H1 (cell line): Measurements from ENCODE around the gene PRKD3. TPM values are rescaled to one million over a fixed set of nuclear protein-coding genes. Genes with fewer than 3 reads are reported as not detected.

ENCODE experiments used
- CTCF ChIA-PET: fragments of 300-600 bp; sonication (Branson Sonifier 250); formaldehyde crosslinking; loops from one replicate; lab custom pipeline; 2021; ENCODE audit not compliant: partially characterized antibody; lab: Charles Lee
- POLR2A ChIA-PET: fragments of 300-600 bp; sonication (Branson Sonifier 250); formaldehyde crosslinking; loops from one replicate; lab custom pipeline; 2021; ENCODE audit warnings: inconsistent platforms; ENCODE audit not compliant: partially characterized antibody; lab: Charles Lee
- DNase-seq, 2 experiments: peaks; one replicate each; pipeline versions ENCODE4 v3.0.0 to v3.0.0-alpha.2; 2010 to 2022; ENCODE audit warnings: low spot score in 2 of 2, low read depth in 1 of 2, mixed read lengths in 1 of 2
- FAIRE-seq: peaks from 2 replicates; lab custom pipeline; 2011; peaks lifted over from hg19 to GRCh38; lab: Jason Lieb, UNC
- H2AFZ ChIP-seq: 2 replicates; pipeline ENCODE4 v1.8.1; 2012; ENCODE audit warnings: low read length, inconsistent platforms
- H2AK5ac ChIP-seq: 2 replicates; pipeline ENCODE4 v1.6.1; 2013; ENCODE audit warnings: low read depth, low read length
- H2BK120ac ChIP-seq: replicated peaks from 2 replicates; pipeline ENCODE3; 2013; ENCODE audit warnings: low read depth, low read length, inconsistent platforms
- H2BK12ac ChIP-seq: 2 replicates; pipeline ENCODE4 v1.6.1; 2013; ENCODE audit warnings: low read depth, low read length
- H2BK15ac ChIP-seq: 2 replicates; pipeline ENCODE4 v1.6.1; 2013; ENCODE audit warnings: low read length
- H2BK20ac ChIP-seq: 2 replicates; pipeline ENCODE4 v1.6.1; 2013; ENCODE audit warnings: low read length
- H2BK5ac ChIP-seq: 2 replicates; pipeline ENCODE4 v1.6.1; 2013; ENCODE audit warnings: low read depth, low read length
- H3K14ac ChIP-seq: 2 replicates; pipeline ENCODE4 v1.6.1; 2013; ENCODE audit warnings: inconsistent platforms; ENCODE audit not compliant: insufficient read length
- H3K18ac ChIP-seq: 2 replicates; pipeline ENCODE4 v1.6.1; 2013; ENCODE audit warnings: low read length; ENCODE audit errors: extremely low read depth
- H3K23ac ChIP-seq: 2 replicates; pipeline ENCODE4 v1.6.1; 2013; ENCODE audit warnings: inconsistent platforms; ENCODE audit not compliant: insufficient read length
- H3K23me2 ChIP-seq: 2 replicates; pipeline ENCODE4 v1.6.1; 2013; ENCODE audit warnings: low read depth, low read length
- H3K27ac ChIP-seq: 2 replicates; pipeline ENCODE4 v1.6.1; 2011; ENCODE audit warnings: low read depth, low read length, inconsistent platforms
- H3K27me3 ChIP-seq, 4 experiments: replicated peaks in 1 of 4; 1 replicate in 1 of 4; 2 replicates in 3 of 4; pipeline versions ENCODE4 v1.6.1 to v1.8.1; 2011 to 2013; ENCODE audit warnings: low read length in 3 of 4, mild to moderate bottlenecking in 3 of 4, inconsistent platforms in 2 of 4, mixed read lengths in 2 of 4, moderate library complexity in 1 of 4; ENCODE audit not compliant: control insufficient read depth in 3 of 4, insufficient read depth in 3 of 4; ENCODE audit errors: extremely low read depth in 1 of 4
- H3K36me3 ChIP-seq, 4 experiments: 2 replicates each; pipeline versions ENCODE4 v1.6.1 to v1.8.1; 2011 to 2013; ENCODE audit warnings: mild to moderate bottlenecking in 4 of 4, low read length in 3 of 4, moderate library complexity in 2 of 4, control low read depth in 1 of 4, inconsistent platforms in 1 of 4; ENCODE audit not compliant: insufficient read depth in 4 of 4, control insufficient read depth in 2 of 4
- H3K4ac ChIP-seq: replicated peaks from 2 replicates; pipeline ENCODE3; 2013; ENCODE audit warnings: low read length, low read depth, mixed read lengths, inconsistent platforms; ENCODE audit not compliant: insufficient read length
- H3K4me1 ChIP-seq, 4 experiments: replicated peaks in 1 of 4; 1 replicate in 1 of 4; 2 replicates in 3 of 4; pipeline versions ENCODE4 v1.6.1 to v1.8.1; 2011 to 2013; ENCODE audit warnings: low read length in 3 of 4, inconsistent platforms in 2 of 4, mixed read lengths in 1 of 4; ENCODE audit not compliant: insufficient read depth in 4 of 4, control insufficient read depth in 3 of 4
- H3K4me2 ChIP-seq, 2 experiments: 2 replicates each; pipeline versions ENCODE4 v1.6.1 to v1.8.1; 2011 to 2013; ENCODE audit warnings: low read depth in 2 of 2, low read length in 2 of 2, control low read depth in 1 of 2, inconsistent platforms in 1 of 2, mild to moderate bottlenecking in 1 of 2; ENCODE audit not compliant: insufficient read depth in 1 of 2
- H3K4me3 ChIP-seq, 4 experiments: fragments of 200-600, 300-600 bp in 1 of 4; sonication (generic), shearing (Covaris generic), sonication (Bioruptor Twin) in 1 of 4; 2 replicates each; pipeline versions ENCODE4 v1.5.1 to v1.8.1; 2011 to 2016; ENCODE audit warnings: low read length in 4 of 4, low read depth in 3 of 4, control low read depth in 2 of 4, inconsistent platforms in 2 of 4, mild to moderate bottlenecking in 2 of 4, mixed read lengths in 1 of 4, moderate library complexity in 1 of 4; ENCODE audit not compliant: insufficient read depth in 2 of 4; ENCODE audit errors: extremely low read depth in 1 of 4
- H3K56ac ChIP-seq: replicated peaks from 2 replicates; pipeline ENCODE3; 2013; ENCODE audit warnings: low read depth, mild to moderate bottlenecking, mixed read lengths, low read length, inconsistent platforms; ENCODE audit not compliant: insufficient read length
- H3K79me1 ChIP-seq: 2 replicates; pipeline ENCODE4 v1.6.1; 2013; ENCODE audit warnings: low read depth, low read length, control low read depth
- H3K79me2 ChIP-seq, 2 experiments: 2 replicates each; pipeline versions ENCODE4 v1.6.1 to v1.8.1; 2012 to 2013; ENCODE audit warnings: low read length in 2 of 2, mild to moderate bottlenecking in 2 of 2, inconsistent platforms in 1 of 2; ENCODE audit not compliant: insufficient read depth in 2 of 2, control insufficient read depth in 1 of 2
- H3K9ac ChIP-seq, 4 experiments: replicated peaks in 1 of 4; 1 replicate in 1 of 4; 2 replicates in 3 of 4; pipeline versions ENCODE4 v1.6.1 to v1.8.1; 2011 to 2013; ENCODE audit warnings: low read depth in 3 of 4, low read length in 3 of 4, control low read depth in 2 of 4, mild to moderate bottlenecking in 2 of 4, moderate library complexity in 2 of 4, inconsistent platforms in 1 of 4; ENCODE audit errors: extremely low read depth in 1 of 4
- H3K9me3 ChIP-seq, 2 experiments: 2 replicates each; pipeline versions ENCODE4 v1.6.1 to v1.8.1; 2012 to 2013; ENCODE audit warnings: mild to moderate bottlenecking in 2 of 2, moderate library complexity in 2 of 2, control low read depth in 1 of 2, inconsistent platforms in 1 of 2, low read depth in 1 of 2, low read length in 1 of 2, mixed read lengths in 1 of 2; ENCODE audit not compliant: insufficient read depth in 2 of 2
- H4K20me1 ChIP-seq, 2 experiments: replicated peaks in 1 of 2; 2 replicates each; pipeline versions ENCODE3 to v1.8.1; 2011 to 2013; ENCODE audit warnings: inconsistent platforms in 2 of 2, low read length in 2 of 2, mild to moderate bottlenecking in 1 of 2; ENCODE audit not compliant: insufficient read depth in 2 of 2, control insufficient read depth in 1 of 2
- H4K5ac ChIP-seq: 2 replicates; pipeline ENCODE4 v1.6.1; 2013; ENCODE audit warnings: low read length, low read depth, mixed read lengths, inconsistent platforms; ENCODE audit not compliant: insufficient read length
- H4K8ac ChIP-seq: 2 replicates; pipeline ENCODE4 v1.8.0; 2013; ENCODE audit warnings: mild to moderate bottlenecking, moderate library complexity, low read length, inconsistent platforms; ENCODE audit not compliant: insufficient read depth; ENCODE audit errors: extremely low read depth
- H4K91ac ChIP-seq: replicated peaks from 2 replicates; pipeline ENCODE3; 2013; ENCODE audit warnings: low read length, mixed read lengths, inconsistent platforms; ENCODE audit not compliant: insufficient read length
- CBX5 ChIP-seq: fragments of 300-800, 300-1000 bp; sonication (generic); IDR thresholded peaks from 2 replicates; pipeline ENCODE4 v1.7.1; 2016; ENCODE audit warnings: antibody characterized with exemption, low read length, low read depth
- SUZ12 ChIP-seq: fragments of 200-600 bp; sonication (generic); IDR thresholded peaks from 2 replicates; pipeline ENCODE4 v1.6.1; 2012; ENCODE audit warnings: mild to moderate bottlenecking, inconsistent platforms, low read length, moderate library complexity, mixed read lengths
- WGBS, 2 experiments: shearing (Covaris generic) in 1 of 2; methylation state at CpG; one replicate each; pipeline versions ENCODE4 v1.1.6 to v1.1.7; 2013 to 2015; ENCODE audit warnings: low lambda C conversion rate in 2 of 2, mixed read lengths in 2 of 2, inconsistent platforms in 1 of 2, low coverage in 1 of 2, missing lambda C conversion rate in 1 of 2; ENCODE audit not compliant: insufficient replicate concordance in 2 of 2, insufficient coverage in 1 of 2, insufficient read length in 1 of 2; ENCODE audit errors: extremely low coverage in 1 of 2, missing lambda C conversion rate in 1 of 2; 5-methylcytosine and 5-hydroxymethylcytosine counted together
- polyA plus RNA-seq, 7 experiments: library from polyadenylated mRNA; depleted of rRNA in 3 of 7; stranded (reverse) in 5 of 7; unstranded in 2 of 7; fragments of >200 nt in 5 of 7; fragments of 200-250 nt in 2 of 7; gene quantifications; 1 replicate in 5 of 7; 2 replicates in 1 of 7; 4 replicates in 1 of 7; pipeline versions ENCODE4 v1.2.1 to v1.2.3, GENCODE V29; 2011 to 2013; ENCODE audit warnings: missing spikeins in 2 of 7, mixed read lengths in 2 of 7
- total RNA-seq: library from RNA; stranded (reverse); fragmentation: NEBNext Ultra II Directional; extraction: Animal tissue kit (Norgen Biotek cat#: 25700); gene quantifications from 2 replicates; pipeline ENCODE4 v1.2.1, GENCODE V29; 2021

Gene PRKD3
- total and polyA plus RNA-seq, 2 of the 8 experiments (the other 6 are each of a cell fraction or from before 2014, with no cell fraction given) = 12.0 to 63.3 TPM

- H2AFZ ChIP-seq = no peak overlapping the region
- WGBS, 2 experiments = 77% methylated on average over 2 of the region's 2 CpGs; no CpG with 5 or more reads in 1 of the 2 experiments
Measured at GRCh38 chr2:37333256-37333655, 8.6 kb upstream of the PRKD3 start.

More at GRCh38 chr2:37333256-37333655, 8.6 kb upstream of the PRKD3 start:
- no peak overlapping the region for H2BK12ac ChIP-seq
- no peaks in the 10 kb centered on the region for H3K4me1 ChIP-seq
- no peak overlapping the region for H2BK5ac ChIP-seq
- TF ChIP-seq SUZ12 = no peak
- no peak for TF ChIP-seq CBX5
- no peak overlapping the region for H4K8ac ChIP-seq
- no peak overlapping the region for H3K27ac ChIP-seq
- FAIRE-seq (no peak), DNase-seq (no peak)
- no peak overlapping the region for H3K14ac ChIP-seq
- no peaks in the 10 kb centered on the region for H3K79me2 ChIP-seq
- no peak overlapping the region for H2BK15ac ChIP-seq
- no peaks in the 10 kb centered on the region for H3K36me3 ChIP-seq
- CTCF ChIA-PET = no interaction called here
- H3K27me3 ChIP-seq = no peaks in the 10 kb centered on the region
- POLR2A ChIA-PET = no interaction called here
- H2BK120ac ChIP-seq = no peak overlapping the region
- no peak overlapping the region for H3K9ac ChIP-seq
- H2AK5ac ChIP-seq = no peak overlapping the region
- H3K9me3 ChIP-seq = no peaks in the 10 kb centered on the region
- H4K5ac ChIP-seq = no peak overlapping the region
- H3K23ac ChIP-seq = no peak overlapping the region
- no peaks in the 10 kb centered on the region for H3K79me1 ChIP-seq
- H4K91ac ChIP-seq = no peak overlapping the region
- no peak overlapping the region for H3K4me2 ChIP-seq
- no peak overlapping the region for H3K18ac ChIP-seq
- H3K4ac ChIP-seq = no peak overlapping the region
- H4K20me1 ChIP-seq = no peaks in the 10 kb centered on the region
- H2BK20ac ChIP-seq = no peak overlapping the region
- no peak overlapping the region for H3K56ac ChIP-seq
- H3K4me3 ChIP-seq = no peak overlapping the region
- no peaks in the 10 kb centered on the region for H3K23me2 ChIP-seq
